Measurements from ENCODE around the gene ATIC.
A peak's percentile ranks its signal among the peaks of the same experiment; 100 is the strongest.

GRCh38 chr2:215269397-215270117 is 42.3 kb upstream of the ATIC start:
- no peak for TF ChIP-seq POLR2A (IDR thresholded peaks at IDR 0.05)
- TF ChIP-seq CTCF (IDR thresholded peaks at IDR 0.05) = peak; percentile 50 to 64 (median 53)
- no peak for TF ChIP-seq POLR2AphosphoS5 (IDR thresholded peaks at IDR 0.05)

Data from breast epithelium (tissue), 3 donors.